Subcutaneous abdominal adipose tissue (tissue), 5 donors: Measurements from ENCODE around the gene KLHL29.

ENCODE experiments used
- H3K27ac ChIP-seq: one replicate; pipeline ENCODE4 v1.7.0; 2013; ENCODE audit warnings: low read depth, mild to moderate bottlenecking, inconsistent platforms, low read length, moderate library complexity
- H3K27me3 ChIP-seq, 5 donors: one replicate each; pipeline ENCODE4 v1.7.0; 2013; ENCODE audit warnings: low read length in 5 of 5, inconsistent platforms in 1 of 5; ENCODE audit not compliant: control insufficient read depth in 5 of 5, insufficient read depth in 4 of 5
- H3K36me3 ChIP-seq, 5 donors: one replicate each; pipeline ENCODE4 v1.7.0; 2013; ENCODE audit warnings: low read length in 5 of 5; ENCODE audit not compliant: control insufficient read depth in 5 of 5, insufficient read depth in 5 of 5
- H3K4me1 ChIP-seq, 5 donors: one replicate each; pipeline ENCODE4 v1.7.0; 2013; ENCODE audit warnings: low read length in 5 of 5, mild to moderate bottlenecking in 3 of 5, moderate library complexity in 1 of 5; ENCODE audit not compliant: control insufficient read depth in 5 of 5, insufficient read depth in 5 of 5
- H3K4me3 ChIP-seq, 5 donors: one replicate each; pipeline ENCODE4 v1.7.0; 2013; ENCODE audit warnings: low read length in 5 of 5, low read depth in 1 of 5
- H3K9ac ChIP-seq, 5 donors: one replicate each; pipeline ENCODE4 v1.7.0; 2013; ENCODE audit warnings: low read length in 5 of 5, mild to moderate bottlenecking in 4 of 5, moderate library complexity in 3 of 5
- H3K9me3 ChIP-seq, 5 donors: one replicate each; pipeline ENCODE4 v1.7.0; 2013; ENCODE audit warnings: low read length in 5 of 5; ENCODE audit not compliant: control insufficient read depth in 5 of 5
- donor health status: healthy.
- donor health status: healthy.
- donor health status: healthy.
- donor health status: healthy.
- donor health status: healthy.

The KLHL29 gene

GRCh38 chr2:23657371-23657770, 272.4 kb downstream of the KLHL29 start:
- H3K36me3 ChIP-seq: peaks cover 0 to 4% (median 0%) of the 10 kb centered on the region in 5 donors
- no peak overlapping the region for H3K27ac ChIP-seq
- H3K27me3 ChIP-seq: no peaks in the 10 kb centered on the region
- no peak overlapping the region for H3K9ac ChIP-seq
- H3K4me1 ChIP-seq: peaks cover 0 to 4% (median 0%) of the 10 kb centered on the region in 5 donors
- H3K9me3 ChIP-seq: no peaks in the 10 kb centered on the region
- no peak overlapping the region for H3K4me3 ChIP-seq

- no peak overlapping the region for H3K9ac ChIP-seq
- H3K36me3 ChIP-seq: peaks cover 0 to 4% (median 0%) of the 10 kb centered on the region in 5 donors
- no peaks in the 10 kb centered on the region for H3K9me3 ChIP-seq
- H3K4me3 ChIP-seq: no peak overlapping the region
- H3K4me1 ChIP-seq: peaks cover 0 to 6% (median 3%) of the 10 kb centered on the region in 5 donors
- peaks cover 0 to 2% (median 0%) of the 10 kb centered on the region in 5 donors for H3K27me3 ChIP-seq
- H3K27ac ChIP-seq: no peak overlapping the region
These were observed 273.0 kb downstream of the KLHL29 start for GRCh38 chr2:23657934-23658333.

- H3K4me3 ChIP-seq: no peak overlapping the region
- no peak overlapping the region for H3K27ac ChIP-seq
- no peaks in the 10 kb centered on the region for H3K9me3 ChIP-seq
- H3K4me1 ChIP-seq: peaks cover 0 to 12% (median 8%) of the 10 kb centered on the region in 5 donors
- H3K27me3 ChIP-seq: peaks cover 0 to 5% (median 0%) of the 10 kb centered on the region in 5 donors
- peaks cover 0 to 4% (median 0%) of the 10 kb centered on the region in 5 donors for H3K36me3 ChIP-seq
- H3K9ac ChIP-seq: no peak overlapping the region
These were observed 273.5 kb downstream of the KLHL29 start for GRCh38 chr2:23658466-23658942.

- Histone ChIP-seq H3K27me3 (peaks cover 0 to 5% (median 0%) of the 10 kb centered on the region in 5 donors), H3K9me3 (no peaks in the 10 kb centered on the region), H3K27ac (no peak overlapping the region), H3K4me1 (peaks cover 2 to 17% (median 12%) of the 10 kb centered on the region in 5 donors), H3K4me3 (no peak overlapping the region), H3K36me3 (peaks cover 0 to 4% (median 0%) of the 10 kb centered on the region in 5 donors), H3K9ac (no peak overlapping the region)
These were observed 274.3 kb downstream of the KLHL29 start for GRCh38 chr2:23659328-23659727.

GRCh38 chr2:23659773-23660172, 274.8 kb downstream of the KLHL29 start:
- no peak overlapping the region for H3K9ac ChIP-seq
- H3K36me3 ChIP-seq: peaks cover 0 to 4% (median 0%) of the 10 kb centered on the region in 5 donors
- peaks cover 2 to 18% (median 12%) of the 10 kb centered on the region in 5 donors for H3K4me1 ChIP-seq
- no peak overlapping the region for H3K4me3 ChIP-seq
- H3K27ac ChIP-seq: no peak overlapping the region
- H3K9me3 ChIP-seq: no peaks in the 10 kb centered on the region
- peaks cover 0 to 5% (median 0%) of the 10 kb centered on the region in 5 donors for H3K27me3 ChIP-seq

GRCh38 chr2:23660237-23660636, 275.3 kb downstream of the KLHL29 start:
- no peak overlapping the region for H3K27ac ChIP-seq
- H3K4me3 ChIP-seq: no peak overlapping the region
- H3K9ac ChIP-seq: no peak overlapping the region
- peaks cover 2 to 18% (median 12%) of the 10 kb centered on the region in 5 donors for H3K4me1 ChIP-seq
- H3K36me3 ChIP-seq: peaks cover 0 to 4% (median 0%) of the 10 kb centered on the region in 5 donors
- H3K9me3 ChIP-seq: no peaks in the 10 kb centered on the region
- peaks cover 0 to 5% (median 0%) of the 10 kb centered on the region in 5 donors for H3K27me3 ChIP-seq

- H3K9ac ChIP-seq: no peak overlapping the region
- H3K4me1 ChIP-seq: peaks cover 2 to 18% (median 12%) of the 10 kb centered on the region in 5 donors
- H3K4me3 ChIP-seq: no peak overlapping the region
- H3K36me3 ChIP-seq: peaks cover 0 to 4% (median 0%) of the 10 kb centered on the region in 5 donors
- H3K9me3 ChIP-seq: no peaks in the 10 kb centered on the region
- H3K27ac ChIP-seq: no peak overlapping the region
- H3K27me3 ChIP-seq: peaks cover 0 to 5% (median 0%) of the 10 kb centered on the region in 5 donors
These were observed 276.5 kb downstream of the KLHL29 start for GRCh38 chr2:23661276-23662050.

GRCh38 chr2:23662466-23662865, 277.5 kb downstream of the KLHL29 start:
- H3K27ac ChIP-seq: no peak overlapping the region
- peaks cover 0 to 5% (median 0%) of the 10 kb centered on the region in 5 donors for H3K27me3 ChIP-seq
- H3K9ac ChIP-seq: no peak overlapping the region
- no peaks in the 10 kb centered on the region for H3K9me3 ChIP-seq
- no peak overlapping the region for H3K4me3 ChIP-seq
- peaks cover 2 to 18% (median 12%) of the 10 kb centered on the region in 5 donors for H3K4me1 ChIP-seq
- peaks cover 0 to 4% (median 0%) of the 10 kb centered on the region in 5 donors for H3K36me3 ChIP-seq

GRCh38 chr2:23662941-23663920, 278.3 kb downstream of the KLHL29 start:
- Histone ChIP-seq H3K4me3 (peak overlapping the region; percentile 48 to 56 (median 52)), H3K27ac (no peak overlapping the region), H3K9ac (peak overlapping the region in 1 of 5 donors; percentile 46), H3K27me3 (peaks cover 0 to 5% (median 0%) of the 10 kb centered on the region in 5 donors), H3K36me3 (peaks cover 0 to 4% (median 0%) of the 10 kb centered on the region in 5 donors), H3K9me3 (no peaks in the 10 kb centered on the region), H3K4me1 (peaks cover 2 to 18% (median 12%) of the 10 kb centered on the region in 5 donors)
